ENCODE measurements around the gene PRR20C.
"Not testable (repeated sequence)": the region's sequence is repeated elsewhere in the genome, so short reads cannot be mapped to it uniquely, and the experiment has no call there.

The PRR20C gene

GRCh38 chr13:57153761-57154160 is at the start of gene PRR20C:
Gene PRR20C, plus strand, starts transcription at chr13:57154061. Its CDS starts 387 bp downstream, at chr13:57154448.
- DNase-seq, result not testable (repeated sequence)

GRCh38 chr13:57114945-57115344 is 38.9 kb upstream of the PRR20C start:
- no peak for DNase-seq

- DNase-seq, result no peak
These were observed 30.2 kb upstream of the PRR20C start for GRCh38 chr13:57123681-57124080.

GRCh38 chr13:57128909-57129308 is 25.0 kb upstream of the PRR20C start:
- peak; percentile 18 for DNase-seq

GRCh38 chr13:57136093-57136492 is 17.8 kb upstream of the PRR20C start:
- no peak for DNase-seq

- DNase-seq, result no peak
These were observed 16.3 kb upstream of the PRR20C start for GRCh38 chr13:57137585-57137984.

- DNase-seq, result no peak
These were observed 14.9 kb upstream of the PRR20C start for GRCh38 chr13:57138988-57139387.

- not testable (repeated sequence) for DNase-seq
These were observed 14.1 kb upstream of the PRR20C start for GRCh38 chr13:57139781-57140180.

GRCh38 chr13:57140235-57140968 is 13.5 kb upstream of the PRR20C start, which contains the start of gene PRR20A:
Gene PRR20A, plus strand, starts transcription at chr13:57140918. Its CDS starts 387 bp downstream, at chr13:57141305.
- DNase-seq, result not testable (repeated sequence)

GRCh38 chr13:57147188-57147587 is 6.7 kb upstream of the PRR20C start, which contains the start of gene PRR20B:
Gene PRR20B, plus strand, starts transcription at chr13:57147488. Its CDS starts 387 bp downstream, at chr13:57147875.
- DNase-seq, result not testable (repeated sequence)

- DNase-seq, result not testable (repeated sequence)
These were observed 5.8 kb upstream of the PRR20C start for GRCh38 chr13:57148106-57148505.

GRCh38 chr13:57160332-57160731 is 6.5 kb downstream of the PRR20C start, which contains the start of gene PRR20D:
Gene PRR20D, plus strand, starts transcription at chr13:57160632. Its CDS starts 387 bp downstream, at chr13:57161019.
- not testable (repeated sequence) for DNase-seq

GRCh38 chr13:57166897-57167296 is 13.0 kb downstream of the PRR20C start, which contains the start of gene PRR20E:
Gene PRR20E, plus strand, starts transcription at chr13:57167197. Its CDS starts 387 bp downstream, at chr13:57167584.
- DNase-seq, result not testable (repeated sequence)

GRCh38 chr13:57191667-57192066 is 37.8 kb downstream of the PRR20C start:
- no peak for DNase-seq

All from OCI-M1 (cell line).